Smooth muscle cell (in vitro differentiated cells): ENCODE measurements around the gene TMEM178B. TPM values are rescaled to one million over a fixed set of nuclear protein-coding genes. Genes with fewer than 3 reads are reported as not detected.

Experiments
- DNase-seq: peaks from one replicate; lab custom pipeline; 2025; ENCODE audit not compliant: unreplicated experiment; lab: John Stamatoyannopoulos, UW
- H2AFZ ChIP-seq: fragments of 200-600 bp; sonication (generic); 2 replicates; pipeline ENCODE4 v1.6.0; 2016; ENCODE audit warnings: antibody characterized with exemption, low read depth, mild to moderate bottlenecking
- H3F3A ChIP-seq: fragments of 200-600 bp; sonication (generic); 2 replicates; pipeline ENCODE4 v1.6.0; 2017; ENCODE audit warnings: antibody characterized with exemption, low read depth
- H3K27ac ChIP-seq: fragments of 200-600 bp; sonication (generic); 2 replicates; pipeline ENCODE4 v1.5.1; 2016; ENCODE audit warnings: low read depth, mild to moderate bottlenecking
- H3K27me3 ChIP-seq: fragments of 200-600 bp; sonication (generic); 2 replicates; pipeline ENCODE4 v1.6.1; 2016; ENCODE audit warnings: low read depth, mild to moderate bottlenecking
- H3K36me3 ChIP-seq: fragments of 200-600 bp; sonication (generic); 2 replicates; pipeline ENCODE4 v1.5.1; 2016; ENCODE audit warnings: low read depth
- H3K4me1 ChIP-seq: fragments of 200-600 bp; sonication (generic); 2 replicates; pipeline ENCODE4 v1.5.1; 2016; ENCODE audit warnings: low read depth
- H3K4me2 ChIP-seq: fragments of 200-600 bp; sonication (generic); 2 replicates; pipeline ENCODE4 v1.6.0; 2016; ENCODE audit warnings: mild to moderate bottlenecking
- H3K4me3 ChIP-seq: fragments of 200-600 bp; sonication (generic); 2 replicates; pipeline ENCODE4 v1.5.1; 2016; ENCODE audit warnings: mild to moderate bottlenecking
- H3K79me2 ChIP-seq: fragments of 200-600 bp; sonication (generic); 2 replicates; pipeline ENCODE4 v1.6.0; 2016; ENCODE audit warnings: low read depth, mild to moderate bottlenecking
- H3K9ac ChIP-seq: fragments of 200-600 bp; sonication (generic); 2 replicates; pipeline ENCODE4 v1.6.0; 2016; ENCODE audit warnings: low read depth
- H3K9me3 ChIP-seq: fragments of 200-600 bp; sonication (generic); replicated peaks from 2 replicates; pipeline ENCODE4 v1.5.1; 2016; ENCODE audit warnings: low read depth
- H4K20me1 ChIP-seq: fragments of 200-600 bp; sonication (generic); 2 replicates; pipeline ENCODE4 v1.6.0; 2016; ENCODE audit warnings: low read depth
- WGBS: methylation state at CpG from one replicate; pipeline ENCODE4 v1.1.7; 2016; ENCODE audit warnings: low lambda C conversion rate; 5-methylcytosine and 5-hydroxymethylcytosine counted together
- polyA plus RNA-seq: library from polyadenylated mRNA; unstranded; fragments of >200 nt; fragmentation: Nextera tagmentation; extraction: Ambion mirVana; gene quantifications from 2 replicates; pipeline ENCODE4 v1.2.1, GENCODE V29; 2016
- total RNA-seq: library from RNA; depleted of rRNA; stranded (reverse); fragments of >200 nt; gene quantifications from 2 replicates; pipeline ENCODE4 v1.2.3, GENCODE V29; 2014
- TF ChIP-seq, protein P1 (sequence below): fragments of 200-600 bp; sonication (generic); IDR thresholded peaks from 2 replicates; pipeline ENCODE4 v1.5.1; 2017; ENCODE audit warnings: borderline replicate concordance, mild to moderate bottlenecking, antibody characterized with exemption; ENCODE audit not compliant: insufficient read depth, poor library complexity, severe bottlenecking

The TMEM178B gene
- total and polyA plus RNA-seq, 2 experiments from 2014 or later, result 0.72 TPM; not detected in 1

DNA sequence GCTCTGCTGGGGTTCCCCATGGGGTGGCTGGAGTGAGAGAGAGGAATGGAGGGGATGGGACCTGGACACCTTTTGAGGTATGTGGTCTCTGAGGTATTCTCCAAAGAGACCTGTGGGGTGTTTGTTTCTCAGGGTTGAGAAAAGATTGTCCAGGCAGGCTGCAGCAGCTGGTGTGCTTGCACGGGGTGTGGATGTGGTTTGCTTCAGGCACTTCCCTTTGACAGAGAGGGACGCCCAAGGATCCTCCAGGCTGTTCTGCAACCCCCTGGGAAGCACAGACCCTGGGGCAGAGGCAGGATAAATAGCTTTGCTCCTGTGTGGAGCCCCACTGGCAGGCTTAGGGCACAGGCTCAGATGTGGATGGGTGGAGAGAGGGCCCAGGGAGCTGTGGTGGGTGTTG, 362.3 kb downstream of the TMEM178B start:
- no peak overlapping the region for H3K4me3 ChIP-seq
- TF ChIP-seq, protein P1, sequence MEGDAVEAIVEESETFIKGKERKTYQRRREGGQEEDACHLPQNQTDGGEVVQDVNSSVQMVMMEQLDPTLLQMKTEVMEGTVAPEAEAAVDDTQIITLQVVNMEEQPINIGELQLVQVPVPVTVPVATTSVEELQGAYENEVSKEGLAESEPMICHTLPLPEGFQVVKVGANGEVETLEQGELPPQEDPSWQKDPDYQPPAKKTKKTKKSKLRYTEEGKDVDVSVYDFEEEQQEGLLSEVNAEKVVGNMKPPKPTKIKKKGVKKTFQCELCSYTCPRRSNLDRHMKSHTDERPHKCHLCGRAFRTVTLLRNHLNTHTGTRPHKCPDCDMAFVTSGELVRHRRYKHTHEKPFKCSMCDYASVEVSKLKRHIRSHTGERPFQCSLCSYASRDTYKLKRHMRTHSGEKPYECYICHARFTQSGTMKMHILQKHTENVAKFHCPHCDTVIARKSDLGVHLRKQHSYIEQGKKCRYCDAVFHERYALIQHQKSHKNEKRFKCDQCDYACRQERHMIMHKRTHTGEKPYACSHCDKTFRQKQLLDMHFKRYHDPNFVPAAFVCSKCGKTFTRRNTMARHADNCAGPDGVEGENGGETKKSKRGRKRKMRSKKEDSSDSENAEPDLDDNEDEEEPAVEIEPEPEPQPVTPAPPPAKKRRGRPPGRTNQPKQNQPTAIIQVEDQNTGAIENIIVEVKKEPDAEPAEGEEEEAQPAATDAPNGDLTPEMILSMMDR, result no peak
- no peak overlapping the region for H2AFZ ChIP-seq
- H4K20me1 ChIP-seq, result no peaks in the 10 kb centered on the region
- H3K4me2 ChIP-seq, result no peak overlapping the region
- H3K9ac ChIP-seq, result no peak overlapping the region
- no peaks in the 10 kb centered on the region for H3K36me3 ChIP-seq
- DNase-seq, result no peak
- H3K4me1 ChIP-seq, result peaks cover 7% of the 10 kb centered on the region
- 80% methylated on average over 2 of the region's 2 CpGs for WGBS
- no peaks in the 10 kb centered on the region for H3K27me3 ChIP-seq
- no peak overlapping the region for H3K27ac ChIP-seq
- no peaks in the 10 kb centered on the region for H3K9me3 ChIP-seq
- no peaks in the 10 kb centered on the region for H3F3A ChIP-seq
- no peaks in the 10 kb centered on the region for H3K79me2 ChIP-seq

DNA sequence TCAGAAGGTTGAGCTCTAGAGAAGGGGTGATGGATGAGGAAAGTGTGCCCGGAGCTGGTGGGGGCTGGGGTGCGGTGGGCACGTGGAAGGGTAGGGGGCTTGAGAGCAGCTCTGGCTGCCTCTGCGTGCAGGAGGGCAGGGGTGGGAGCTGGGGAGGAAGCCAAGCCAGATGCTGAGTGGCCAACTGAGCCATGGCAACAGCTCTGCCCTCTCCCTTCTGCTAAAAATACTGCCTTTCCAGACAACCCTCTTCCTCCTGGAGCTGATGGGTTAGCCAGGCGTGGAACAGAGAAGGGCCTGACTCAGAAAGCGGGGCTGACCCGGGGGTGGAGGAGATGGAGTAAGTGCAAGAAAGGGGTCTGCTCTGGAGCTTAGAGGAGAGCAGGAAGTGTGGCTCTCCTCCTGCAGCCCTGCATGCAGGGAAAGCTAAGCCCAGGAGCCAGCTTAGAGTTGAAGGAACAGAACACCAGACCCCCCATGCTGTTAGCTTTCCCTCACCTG, 362.8 kb downstream of the TMEM178B start:
- Histone ChIP-seq H3K4me3 (no peak overlapping the region), H3F3A (no peaks in the 10 kb centered on the region), H3K4me1 (peaks cover 2% of the 10 kb centered on the region), H4K20me1 (no peaks in the 10 kb centered on the region), H3K27me3 (no peaks in the 10 kb centered on the region), H3K4me2 (no peak overlapping the region), H3K9ac (no peak overlapping the region), H3K27ac (no peak overlapping the region), H2AFZ (no peak overlapping the region), H3K36me3 (no peaks in the 10 kb centered on the region), H3K79me2 (no peaks in the 10 kb centered on the region), H3K9me3 (no peaks in the 10 kb centered on the region)
- TF ChIP-seq, protein P1, result no peak
- 68% methylated on average over 3 of the region's 7 CpGs for WGBS
- no peak for DNase-seq

DNA sequence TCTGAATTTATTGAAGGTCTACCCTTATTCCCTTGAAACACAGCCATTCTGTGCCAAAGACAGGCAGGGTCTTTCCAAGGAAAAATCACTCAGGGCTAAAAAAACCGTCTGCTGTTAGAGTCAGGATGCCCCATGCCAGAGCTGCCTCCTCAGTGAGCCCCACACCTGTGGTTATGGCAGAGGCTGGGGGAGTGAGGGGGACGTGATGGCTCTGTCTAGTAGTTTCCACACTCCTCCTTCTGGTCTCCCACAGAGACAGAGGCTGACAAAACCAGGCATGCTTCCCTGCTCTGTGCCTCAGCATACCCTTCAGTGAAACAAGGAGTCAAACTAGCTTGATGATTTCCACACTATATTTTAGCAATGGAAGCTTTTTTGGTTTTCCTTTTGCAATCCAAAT, 365.3 kb downstream of the TMEM178B start:
- TF ChIP-seq, protein P1, result no peak
- no peaks in the 10 kb centered on the region for H3K36me3 ChIP-seq
- H3K27me3 ChIP-seq, result no peaks in the 10 kb centered on the region
- H3K4me3 ChIP-seq, result no peak overlapping the region
- no peaks in the 10 kb centered on the region for H3K4me1 ChIP-seq
- no peaks in the 10 kb centered on the region for H4K20me1 ChIP-seq
- H3K9ac ChIP-seq, result no peak overlapping the region
- H3F3A ChIP-seq, result no peaks in the 10 kb centered on the region
- no peaks in the 10 kb centered on the region for H3K9me3 ChIP-seq
- no peak overlapping the region for H3K27ac ChIP-seq
- H2AFZ ChIP-seq, result no peak overlapping the region
- 69% methylated on average over 2 of the region's 2 CpGs for WGBS
- DNase-seq, result no peak
- H3K4me2 ChIP-seq, result no peak overlapping the region
- no peaks in the 10 kb centered on the region for H3K79me2 ChIP-seq

DNA sequence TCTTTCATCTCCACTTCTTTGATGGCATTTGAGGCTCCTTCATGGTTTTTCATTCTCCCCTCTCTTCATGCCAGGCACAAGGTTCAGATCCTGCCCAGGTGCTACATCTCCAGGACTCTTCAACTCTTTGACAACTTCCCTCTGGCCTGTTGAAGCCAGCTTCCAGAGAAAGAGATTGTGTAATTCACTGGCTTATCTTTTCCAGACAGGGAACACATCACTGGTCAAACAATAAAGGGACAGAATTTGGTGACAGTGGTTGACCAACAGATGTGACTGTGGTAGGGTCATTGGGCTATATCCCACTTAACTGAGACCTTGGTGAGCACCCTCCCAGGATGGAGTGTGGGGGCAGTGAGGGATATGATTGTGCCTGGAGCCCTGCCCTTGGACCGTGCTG, 365.9 kb downstream of the TMEM178B start:
- TF ChIP-seq, protein P1, result no peak
- H3K36me3 ChIP-seq, result no peaks in the 10 kb centered on the region
- no peaks in the 10 kb centered on the region for H3K9me3 ChIP-seq
- no peaks in the 10 kb centered on the region for H3K79me2 ChIP-seq
- no peak overlapping the region for H3K4me3 ChIP-seq
- no peak overlapping the region for H3K9ac ChIP-seq
- WGBS, result 77% methylated on average over 1 of the region's 1 CpG
- no peaks in the 10 kb centered on the region for H4K20me1 ChIP-seq
- H2AFZ ChIP-seq, result no peak overlapping the region
- H3K27me3 ChIP-seq, result no peaks in the 10 kb centered on the region
- H3K4me2 ChIP-seq, result no peak overlapping the region
- H3K4me1 ChIP-seq, result no peaks in the 10 kb centered on the region
- H3F3A ChIP-seq, result no peaks in the 10 kb centered on the region
- no peak for DNase-seq
- no peak overlapping the region for H3K27ac ChIP-seq
